Measurements from ENCODE around the gene KLRD1.
"Not testable (repeated sequence)": the region's sequence is repeated elsewhere in the genome, so short reads cannot be mapped to it uniquely, and the experiment has no call there.

The KLRD1 gene

DNA sequence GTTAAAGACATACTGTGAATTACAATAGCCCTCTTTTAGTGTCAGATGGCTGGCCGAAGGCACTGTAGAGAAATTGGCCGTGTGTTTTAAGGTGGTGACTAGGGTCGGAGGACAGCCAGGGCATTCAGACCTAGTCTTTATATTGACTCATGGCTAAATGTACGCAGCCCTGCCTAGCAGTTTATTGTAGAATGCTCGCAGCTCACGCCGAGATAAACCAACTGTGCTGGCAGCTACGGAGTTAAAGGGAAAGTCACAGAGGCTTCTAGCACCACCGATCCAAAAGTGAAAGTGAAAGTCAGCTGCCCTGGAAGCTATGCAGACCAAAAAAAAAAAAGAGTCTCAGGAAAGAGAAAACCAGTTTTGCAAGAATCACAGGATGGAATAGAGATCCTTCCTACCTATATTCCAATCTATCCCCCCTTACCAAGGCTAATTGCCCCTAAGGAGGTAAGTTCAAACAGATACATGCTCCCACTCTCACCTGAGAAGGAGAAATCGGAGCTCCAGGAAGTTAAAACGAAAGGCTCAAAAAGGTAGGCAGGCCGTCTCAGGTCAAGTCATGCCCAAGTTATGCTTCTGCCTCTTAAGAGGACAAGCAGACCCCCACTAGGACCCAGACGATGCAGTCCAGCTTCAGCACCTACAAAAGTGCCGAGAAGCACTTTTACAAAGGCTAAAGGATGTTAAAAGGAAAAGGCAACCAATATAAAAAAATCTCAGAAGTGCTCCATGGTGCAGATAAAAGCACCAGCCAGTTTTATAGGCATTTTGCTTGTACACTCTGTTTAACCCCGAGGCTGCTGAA is 57.3 kb downstream of the KLRD1 start:
- TF ChIP-seq TAF1 (IDR thresholded peaks at IDR 0.05; ENCODE audit: borderline replicate concordance, low read depth, low read length) (no peak), POLR2AphosphoS5 (IDR thresholded peaks at IDR 0.05; ENCODE audit: low read depth, low read length) (no peak), POLR2A (IDR thresholded peaks at IDR 0.05; ENCODE audit: low read depth, low read length) (no peak)
- FAIRE-seq (peak; percentile 84), DNase-seq (ENCODE audit: insufficient read length) (peak; percentile 27)

GRCh38 chr12:10365696-10366405 is 58.2 kb downstream of the KLRD1 start:
- FAIRE-seq (no peak), DNase-seq (ENCODE audit: insufficient read length) (no peak)
- TF ChIP-seq TAF1 (IDR thresholded peaks at IDR 0.05; ENCODE audit: borderline replicate concordance, low read depth, low read length) (no peak), POLR2A (IDR thresholded peaks at IDR 0.05; ENCODE audit: low read depth, low read length) (no peak), POLR2AphosphoS5 (IDR thresholded peaks at IDR 0.05; ENCODE audit: low read depth, low read length) (no peak)

GRCh38 chr12:10366875-10367274 is 59.2 kb downstream of the KLRD1 start:
- FAIRE-seq (no peak), DNase-seq (ENCODE audit: insufficient read length) (no peak)

GRCh38 chr12:10367714-10368113 is 60.0 kb downstream of the KLRD1 start:
- DNase-seq (ENCODE audit: insufficient read length); FAIRE-seq: not testable (repeated sequence)

More at GRCh38 chr12:10366875-10367274, 59.2 kb downstream of the KLRD1 start:
- TF ChIP-seq POLR2A (IDR thresholded peaks at IDR 0.05; ENCODE audit: low read depth, low read length) (no peak), POLR2AphosphoS5 (IDR thresholded peaks at IDR 0.05; ENCODE audit: low read depth, low read length) (no peak), TAF1 (IDR thresholded peaks at IDR 0.05; ENCODE audit: borderline replicate concordance, low read depth, low read length) (no peak)

- TF ChIP-seq POLR2A (IDR thresholded peaks at IDR 0.05; ENCODE audit: low read depth, low read length) = no peak
- no peak for TF ChIP-seq POLR2AphosphoS5 (IDR thresholded peaks at IDR 0.05; ENCODE audit: low read depth, low read length)
- TF ChIP-seq TAF1 (IDR thresholded peaks at IDR 0.05; ENCODE audit: borderline replicate concordance, low read depth, low read length) = no peak
- FAIRE-seq (no peak), DNase-seq (ENCODE audit: insufficient read length) (no peak)
Measured at GRCh38 chr12:10368206-10369171, 60.8 kb downstream of the KLRD1 start.

- DNase-seq (ENCODE audit: insufficient read length) (no peak), FAIRE-seq (no peak)
- no peak for TF ChIP-seq POLR2AphosphoS5 (IDR thresholded peaks at IDR 0.05; ENCODE audit: low read depth, low read length)
- no peak for TF ChIP-seq TAF1 (IDR thresholded peaks at IDR 0.05; ENCODE audit: borderline replicate concordance, low read depth, low read length)
- no peak for TF ChIP-seq POLR2A (IDR thresholded peaks at IDR 0.05; ENCODE audit: low read depth, low read length)
Measured at GRCh38 chr12:10369557-10370415, 62.1 kb downstream of the KLRD1 start.

- not testable (repeated sequence) for FAIRE-seq; DNase-seq (ENCODE audit: insufficient read length)
Measured at GRCh38 chr12:10371893-10372535, 64.3 kb downstream of the KLRD1 start.

- DNase-seq (ENCODE audit: insufficient read length) (no peak), FAIRE-seq (no peak)
- TF ChIP-seq POLR2AphosphoS5 (IDR thresholded peaks at IDR 0.05; ENCODE audit: low read depth, low read length) (no peak), TAF1 (IDR thresholded peaks at IDR 0.05; ENCODE audit: borderline replicate concordance, low read depth, low read length) (no peak), POLR2A (IDR thresholded peaks at IDR 0.05; ENCODE audit: low read depth, low read length) (no peak)
Measured at GRCh38 chr12:10372559-10372958, 64.9 kb downstream of the KLRD1 start.

GRCh38 chr12:10374624-10375018 is 67.0 kb downstream of the KLRD1 start:
- no peak for TF ChIP-seq POLR2AphosphoS5 (IDR thresholded peaks at IDR 0.05; ENCODE audit: low read depth, low read length)
- TF ChIP-seq TAF1 (IDR thresholded peaks at IDR 0.05; ENCODE audit: borderline replicate concordance, low read depth, low read length) = no peak
- TF ChIP-seq POLR2A (IDR thresholded peaks at IDR 0.05; ENCODE audit: low read depth, low read length) = no peak
- no peak for DNase-seq (ENCODE audit: insufficient read length)
- no peak for FAIRE-seq

DNA sequence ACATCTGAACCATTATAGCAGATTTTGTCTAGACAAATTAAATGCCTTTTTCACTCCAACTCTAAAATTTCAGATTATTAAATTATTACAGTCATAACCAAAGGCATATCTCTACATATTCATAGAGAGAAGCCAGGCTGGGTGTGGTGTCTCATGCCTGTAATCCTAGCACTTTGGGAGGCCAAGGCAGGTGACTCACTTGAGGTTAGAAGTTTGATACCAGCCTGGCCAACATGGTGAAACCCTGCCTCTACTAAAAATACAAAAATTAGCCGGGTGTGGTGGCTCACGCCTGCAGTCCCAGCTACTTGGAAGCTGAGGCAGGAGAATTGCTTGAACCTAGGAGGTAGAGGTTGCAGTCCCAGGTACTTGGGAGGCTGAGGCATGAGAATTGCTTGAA is 71.1 kb downstream of the KLRD1 start:
- not testable (repeated sequence) for FAIRE-seq

More for the DNA sequence above, 71.1 kb downstream of the KLRD1 start:
- DNase-seq (ENCODE audit: insufficient read length) = not testable (repeated sequence)
